Hepatocyte (in vitro differentiated cells): Measurements from ENCODE around the gene MACIR. TPM values are rescaled to one million over a fixed set of nuclear protein-coding genes. Genes with fewer than 3 reads are reported as not detected.

ENCODE experiments used
- DNase-seq: peaks from one replicate; pipeline ENCODE4 v3.0.0-alpha.2; 2016; ENCODE audit warnings: low spot score
- H2AFZ ChIP-seq: fragments of 200-600 bp; sonication (generic); 2 replicates; pipeline ENCODE4 v1.6.0; 2016; ENCODE audit warnings: antibody characterized with exemption, mild to moderate bottlenecking
- H3K27ac ChIP-seq: fragments of 200-600 bp; sonication (generic); 2 replicates; pipeline ENCODE4 v1.5.1; 2016; ENCODE audit warnings: mild to moderate bottlenecking
- H3K27me3 ChIP-seq: fragments of 200-600 bp; sonication (generic); 2 replicates; pipeline ENCODE4 v1.6.1; 2016
- H3K36me3 ChIP-seq: fragments of 200-600 bp; sonication (generic); replicated peaks from 2 replicates; pipeline ENCODE4 v1.5.1; 2016; ENCODE audit warnings: low read depth; ENCODE audit not compliant: insufficient read depth
- H3K4me1 ChIP-seq: fragments of 200-600 bp; sonication (generic); 2 replicates; pipeline ENCODE4 v1.5.1; 2016; ENCODE audit warnings: mild to moderate bottlenecking, moderate library complexity; ENCODE audit not compliant: insufficient read depth
- H3K4me2 ChIP-seq: fragments of 200-600 bp; sonication (generic); 2 replicates; pipeline ENCODE4 v1.6.0; 2016
- H3K4me3 ChIP-seq: fragments of 200-600 bp; sonication (generic); 2 replicates; pipeline ENCODE4 v1.5.1; 2016; ENCODE audit warnings: mild to moderate bottlenecking
- H3K79me2 ChIP-seq: fragments of 200-600 bp; sonication (generic); 2 replicates; pipeline ENCODE4 v1.6.0; 2017; ENCODE audit warnings: mild to moderate bottlenecking
- H3K9me2 ChIP-seq: fragments of 200-600 bp; sonication (generic); replicated peaks from 2 replicates; pipeline ENCODE4 v1.6.0; 2017; ENCODE audit warnings: mild to moderate bottlenecking; ENCODE audit not compliant: insufficient read depth
- H3K9me3 ChIP-seq: fragments of 200-600 bp; sonication (generic); 2 replicates; pipeline ENCODE4 v1.5.1; 2016; ENCODE audit warnings: low read depth, mild to moderate bottlenecking
- H4K20me1 ChIP-seq: fragments of 200-600 bp; sonication (generic); 2 replicates; pipeline ENCODE4 v1.6.0; 2016; ENCODE audit warnings: mild to moderate bottlenecking; ENCODE audit not compliant: insufficient read depth, poor library complexity, severe bottlenecking
- EZH2 ChIP-seq: fragments of 200-600 bp; sonication (generic); IDR thresholded peaks from 2 replicates; pipeline ENCODE4 v1.6.1; 2016; ENCODE audit warnings: antibody characterized with exemption, mild to moderate bottlenecking, borderline replicate concordance
- EZH2phosphoT487 ChIP-seq: fragments of 200-600 bp; sonication (generic); IDR thresholded peaks from one replicate; pipeline ENCODE4 v1.6.1; 2018; ENCODE audit warnings: antibody characterized with exemption, mild to moderate bottlenecking, low read depth, moderate library complexity; ENCODE audit not compliant: unreplicated experiment, severe bottlenecking
- WGBS: methylation state at CpG from one replicate; pipeline ENCODE4 v1.1.6; 2016; ENCODE audit warnings: low lambda C conversion rate; ENCODE audit errors: missing lambda C conversion rate; 5-methylcytosine and 5-hydroxymethylcytosine counted together
- polyA plus RNA-seq: library from polyadenylated mRNA; unstranded; fragments of >200 nt; fragmentation: Nextera tagmentation; extraction: Ambion mirVana; gene quantifications from 2 replicates; pipeline ENCODE4 v1.2.1, GENCODE V29; 2016
- total RNA-seq: library from RNA; depleted of rRNA; stranded (reverse); fragments of >200 nt; gene quantifications from 2 replicates; pipeline ENCODE4 v1.2.3, GENCODE V29; 2014
- TF ChIP-seq, protein P1 (sequence below): fragments of 200-600 bp; sonication (generic); IDR thresholded peaks from 2 replicates; pipeline ENCODE4 v1.5.1; 2016; ENCODE audit warnings: antibody characterized with exemption, mild to moderate bottlenecking; ENCODE audit not compliant: poor library complexity

Gene MACIR
- total and polyA plus RNA-seq, 2 experiments from 2014 or later = 16.5 to 25.5 TPM

DNA sequence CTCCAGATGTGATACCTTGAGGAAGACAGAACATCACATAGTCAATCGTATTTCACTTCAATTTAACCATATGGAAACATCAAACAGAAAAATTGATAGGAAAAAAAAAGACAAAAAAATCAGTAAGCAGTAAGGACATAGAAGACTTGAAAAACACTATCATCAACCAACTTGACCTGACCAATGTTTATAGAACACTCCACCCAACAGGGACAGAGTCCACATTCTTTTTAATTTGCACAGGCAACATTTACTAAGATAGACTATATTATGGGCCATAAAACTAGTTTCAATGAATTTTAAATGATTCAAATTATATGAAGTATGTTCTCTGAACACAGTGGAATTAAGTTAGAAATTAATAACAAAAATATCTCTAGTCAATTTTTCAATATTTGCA, 20.8 kb upstream of the MACIR start:
- WGBS = 73% methylated on average over 1 of the region's 1 CpG

DNA sequence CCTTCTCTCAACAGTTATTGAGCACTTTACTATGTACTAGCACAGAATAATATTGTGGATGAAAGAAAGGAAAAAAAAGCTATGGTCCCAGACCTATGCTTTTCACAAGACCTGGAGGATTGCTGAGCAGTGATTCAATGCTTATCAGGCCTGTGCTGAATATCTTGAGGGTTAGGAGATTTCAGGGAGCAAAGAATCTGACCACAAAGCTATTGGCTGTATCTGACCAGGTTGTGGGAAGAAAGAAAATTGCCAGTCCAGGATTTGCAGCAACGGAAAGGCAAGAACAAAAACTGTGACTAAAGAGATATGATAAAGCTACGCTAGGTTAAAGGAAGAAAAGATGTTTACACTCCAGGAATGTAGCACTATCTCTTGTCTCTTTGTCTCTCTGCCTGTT, 14.9 kb upstream of the MACIR start:
- Histone ChIP-seq H3K9me2 (no peaks in the 10 kb centered on the region), H3K27ac (peak overlapping the region; percentile 59)

More for the DNA sequence above, 20.8 kb upstream of the MACIR start:
- H3K4me2 ChIP-seq = peak overlapping the region; percentile 27
- no peaks in the 10 kb centered on the region for H3K4me1 ChIP-seq
- no peaks in the 10 kb centered on the region for H3K27me3 ChIP-seq
- H3K27ac ChIP-seq = peak overlapping the region; percentile 12
- H4K20me1 ChIP-seq = no peaks in the 10 kb centered on the region
- TF ChIP-seq, protein P1, sequence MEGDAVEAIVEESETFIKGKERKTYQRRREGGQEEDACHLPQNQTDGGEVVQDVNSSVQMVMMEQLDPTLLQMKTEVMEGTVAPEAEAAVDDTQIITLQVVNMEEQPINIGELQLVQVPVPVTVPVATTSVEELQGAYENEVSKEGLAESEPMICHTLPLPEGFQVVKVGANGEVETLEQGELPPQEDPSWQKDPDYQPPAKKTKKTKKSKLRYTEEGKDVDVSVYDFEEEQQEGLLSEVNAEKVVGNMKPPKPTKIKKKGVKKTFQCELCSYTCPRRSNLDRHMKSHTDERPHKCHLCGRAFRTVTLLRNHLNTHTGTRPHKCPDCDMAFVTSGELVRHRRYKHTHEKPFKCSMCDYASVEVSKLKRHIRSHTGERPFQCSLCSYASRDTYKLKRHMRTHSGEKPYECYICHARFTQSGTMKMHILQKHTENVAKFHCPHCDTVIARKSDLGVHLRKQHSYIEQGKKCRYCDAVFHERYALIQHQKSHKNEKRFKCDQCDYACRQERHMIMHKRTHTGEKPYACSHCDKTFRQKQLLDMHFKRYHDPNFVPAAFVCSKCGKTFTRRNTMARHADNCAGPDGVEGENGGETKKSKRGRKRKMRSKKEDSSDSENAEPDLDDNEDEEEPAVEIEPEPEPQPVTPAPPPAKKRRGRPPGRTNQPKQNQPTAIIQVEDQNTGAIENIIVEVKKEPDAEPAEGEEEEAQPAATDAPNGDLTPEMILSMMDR = no peak
- TF ChIP-seq EZH2 (no peak), EZH2phosphoT487 (no peak)
- no peaks in the 10 kb centered on the region for H3K79me2 ChIP-seq
- DNase-seq = no peak
- H3K4me3 ChIP-seq = no peak overlapping the region
- no peaks in the 10 kb centered on the region for H3K36me3 ChIP-seq
- no peaks in the 10 kb centered on the region for H3K9me3 ChIP-seq
- no peaks in the 10 kb centered on the region for H3K9me2 ChIP-seq
- H2AFZ ChIP-seq = no peak overlapping the region

GRCh38 chr5:103244398-103244797, 14.2 kb upstream of the MACIR start:
- Histone ChIP-seq H3K9me3 (no peaks in the 10 kb centered on the region), H3K4me1 (no peaks in the 10 kb centered on the region), H3K27ac (peak overlapping the region; percentile 59), H2AFZ (no peak overlapping the region), H3K36me3 (no peaks in the 10 kb centered on the region), H3K27me3 (no peaks in the 10 kb centered on the region), H3K79me2 (no peaks in the 10 kb centered on the region), H4K20me1 (no peaks in the 10 kb centered on the region), H3K4me2 (peak overlapping the region; percentile 48), H3K4me3 (no peak overlapping the region), H3K9me2 (no peaks in the 10 kb centered on the region)
- TF ChIP-seq, protein P1 = no peak
- TF ChIP-seq EZH2 (no peak), EZH2phosphoT487 (no peak)
- no peak for DNase-seq

More for the DNA sequence above, 14.9 kb upstream of the MACIR start:
- no peaks in the 10 kb centered on the region for H3K9me3 ChIP-seq
- H3K79me2 ChIP-seq = no peaks in the 10 kb centered on the region
- H3K4me1 ChIP-seq = no peaks in the 10 kb centered on the region
- peak overlapping the region; percentile 25 for H2AFZ ChIP-seq
- no peaks in the 10 kb centered on the region for H3K36me3 ChIP-seq
- WGBS = 31% methylated on average over 2 of the region's 2 CpGs
- H3K4me2 ChIP-seq = peak overlapping the region; percentile 48
- no peaks in the 10 kb centered on the region for H3K27me3 ChIP-seq
- H3K4me3 ChIP-seq = no peak overlapping the region
- TF ChIP-seq, protein P1 = no peak
- DNase-seq = no peak
- no peaks in the 10 kb centered on the region for H4K20me1 ChIP-seq

DNA sequence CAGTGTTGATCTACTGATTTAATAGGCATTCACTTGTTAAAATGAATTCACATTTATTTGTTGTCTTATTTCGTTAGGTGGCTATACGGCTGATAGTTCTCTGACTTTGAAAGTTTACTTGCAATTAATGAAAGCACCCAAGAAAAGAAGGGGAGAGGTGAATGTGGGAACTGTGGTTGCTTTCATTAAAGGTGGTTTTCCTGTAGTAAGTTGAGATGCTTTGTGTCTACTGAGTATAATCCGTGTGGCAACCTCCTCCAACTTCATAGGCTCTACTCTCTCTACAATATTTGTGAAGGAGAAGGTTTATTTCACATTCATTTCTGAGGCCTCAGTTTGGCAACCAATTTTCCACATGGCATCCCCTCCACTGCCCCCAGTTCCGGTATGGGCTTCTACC, 12.8 kb upstream of the MACIR start:
- no peak overlapping the region for H3K4me2 ChIP-seq
- no peaks in the 10 kb centered on the region for H3K79me2 ChIP-seq
- H4K20me1 ChIP-seq = no peaks in the 10 kb centered on the region
- no peaks in the 10 kb centered on the region for H3K9me3 ChIP-seq
- no peaks in the 10 kb centered on the region for H3K36me3 ChIP-seq
- H2AFZ ChIP-seq = no peak overlapping the region
- H3K27me3 ChIP-seq = no peaks in the 10 kb centered on the region
- no peak overlapping the region for H3K27ac ChIP-seq
- no peak for DNase-seq
- no peak overlapping the region for H3K4me3 ChIP-seq
- TF ChIP-seq, protein P1 = no peak
- no peak for TF ChIP-seq EZH2
- TF ChIP-seq EZH2phosphoT487 = no peak
- WGBS = 96% methylated on average over 4 of the region's 4 CpGs
- no peaks in the 10 kb centered on the region for H3K9me2 ChIP-seq
- H3K4me1 ChIP-seq = no peaks in the 10 kb centered on the region
